Activated T-cell treated with anti-CD3 and anti-CD28 coated beads, Interleukin-2, amount 50 U/mL, for 72 hours (primary cell): ENCODE results near the gene ZBTB2. TPM values are rescaled to one million over a fixed set of nuclear protein-coding genes. Genes with fewer than 3 reads are reported as not detected.
"Not testable (repeated sequence)": the region's sequence is repeated elsewhere in the genome, so short reads cannot be mapped to it uniquely, and the experiment has no call there.

Source experiments
- ATAC-seq, 2 donors: fragments of 150-1000 bp; cut with Tn5 transposase; replicated peaks in 1 of 2; 2 replicates each; pipeline ENCODE4 v1.10.0; 2021; ENCODE audit warnings: moderate library complexity in 2 of 2, mild to moderate bottlenecking in 1 of 2
- DNase-seq, 2 donors: peaks; one replicate each; pipeline ENCODE4 v3.0.0; 2021 to 2022; ENCODE audit warnings: mixed read lengths in 1 of 2
- H3K27ac Mint-ChIP-seq: one replicate; pipeline ENCODE4 v1.8.0; 2022; ENCODE audit warnings: mild to moderate bottlenecking, moderate library complexity, mixed read lengths
- H3K27me3 Mint-ChIP-seq: one replicate; pipeline ENCODE4 v1.8.0; 2022; ENCODE audit warnings: low read depth, mixed read lengths
- H3K36me3 Mint-ChIP-seq, 2 donors: one replicate each; pipeline ENCODE4 v1.8.0; 2022; ENCODE audit warnings: mixed read lengths in 2 of 2, mild to moderate bottlenecking in 1 of 2; ENCODE audit not compliant: insufficient read depth in 2 of 2
- H3K4me1 Mint-ChIP-seq: one replicate; pipeline ENCODE4 v1.8.0; 2022; ENCODE audit warnings: low read depth, mixed read lengths
- H3K4me3 Mint-ChIP-seq, 2 donors: one replicate each; pipeline ENCODE4 v1.8.0; 2022; ENCODE audit warnings: mild to moderate bottlenecking in 2 of 2, mixed read lengths in 2 of 2, moderate library complexity in 2 of 2
- H3K9me3 Mint-ChIP-seq, 2 donors: one replicate each; pipeline ENCODE4 v1.8.0; 2022; ENCODE audit warnings: mixed read lengths in 2 of 2
- total RNA-seq, 2 donors: library from RNA; stranded (reverse); gene quantifications; one replicate each; pipeline ENCODE4 v1.2.3, GENCODE V29; 2022

Gene ZBTB2
- total RNA-seq, 2 donors from 2014 or later = 24.3 to 27.7 TPM

DNA sequence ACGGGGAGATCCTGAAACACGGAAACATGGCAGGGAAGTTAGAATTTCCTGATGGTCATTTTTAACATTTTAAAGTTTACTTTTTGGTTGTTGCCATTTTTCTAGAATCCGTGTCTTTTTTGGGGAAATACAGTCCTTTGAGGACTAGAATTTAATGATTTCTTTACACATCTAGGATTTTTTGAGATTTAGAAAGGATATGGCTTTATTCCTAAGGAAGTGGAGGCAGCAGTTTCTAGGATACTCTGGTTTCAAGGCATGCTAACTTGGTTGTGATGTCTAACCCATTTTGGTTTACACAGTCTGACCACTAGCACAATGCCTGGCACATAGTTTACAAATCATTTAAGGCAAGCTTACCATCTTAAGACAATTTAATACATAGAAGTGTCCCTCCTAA is 1.1 kb upstream of the ZBTB2 start:
- Mint-ChIP-seq H3K27ac (peak overlapping the region; percentile 95), H3K9me3 (no peaks in the 10 kb centered on the region), H3K27me3 (no peaks in the 10 kb centered on the region), H3K36me3 (peaks cover 8 to 16% of the 10 kb centered on the region in 2 donors), H3K4me1 (peaks cover 59% of the 10 kb centered on the region), H3K4me3 (peak overlapping the region; percentile 97)
- DNase-seq (no peak), ATAC-seq (no peak)

DNA sequence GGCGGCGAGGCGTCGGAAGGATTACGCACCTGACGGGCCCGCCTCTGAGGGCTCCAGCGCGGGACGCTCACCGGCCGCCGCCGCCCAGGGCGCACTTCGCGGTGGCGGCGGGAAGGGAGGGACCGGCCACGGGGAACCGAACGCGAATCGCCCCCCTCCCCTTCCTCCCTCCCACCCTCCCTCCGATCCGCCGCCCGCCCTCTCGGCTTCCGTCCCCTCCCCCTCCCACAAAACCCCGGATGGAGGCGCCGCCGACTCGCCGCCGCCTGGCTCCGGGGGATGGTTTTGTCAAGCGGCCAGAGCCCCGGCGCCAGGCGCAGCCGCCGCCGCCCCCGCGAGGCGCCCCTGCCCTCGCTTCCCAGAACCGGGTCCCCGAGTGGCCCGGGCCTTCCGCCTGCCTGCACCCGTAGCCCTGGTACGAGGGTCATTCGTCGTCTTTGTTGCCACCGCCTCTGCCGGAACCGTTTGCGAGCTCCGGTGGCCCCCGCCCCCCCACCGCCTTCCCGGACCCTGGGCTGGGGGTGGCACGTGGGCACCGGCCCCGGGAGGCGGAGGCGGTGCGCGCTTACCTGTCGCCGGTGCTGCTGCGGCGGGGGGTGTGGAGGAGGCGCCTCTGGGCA is 398 bp downstream of the ZBTB2 start:
- ATAC-seq (peak; percentile 5 to 7), DNase-seq (peak; percentile 83 to 87)
- no peaks in the 10 kb centered on the region for H3K9me3 Mint-ChIP-seq
- H3K4me1 Mint-ChIP-seq = peaks cover 54% of the 10 kb centered on the region
- peak overlapping the region; percentile 97 for H3K4me3 Mint-ChIP-seq
- H3K36me3 Mint-ChIP-seq = peaks cover 8 to 10% of the 10 kb centered on the region in 2 donors
- no peak overlapping the region for H3K27ac Mint-ChIP-seq
- no peaks in the 10 kb centered on the region for H3K27me3 Mint-ChIP-seq

DNA sequence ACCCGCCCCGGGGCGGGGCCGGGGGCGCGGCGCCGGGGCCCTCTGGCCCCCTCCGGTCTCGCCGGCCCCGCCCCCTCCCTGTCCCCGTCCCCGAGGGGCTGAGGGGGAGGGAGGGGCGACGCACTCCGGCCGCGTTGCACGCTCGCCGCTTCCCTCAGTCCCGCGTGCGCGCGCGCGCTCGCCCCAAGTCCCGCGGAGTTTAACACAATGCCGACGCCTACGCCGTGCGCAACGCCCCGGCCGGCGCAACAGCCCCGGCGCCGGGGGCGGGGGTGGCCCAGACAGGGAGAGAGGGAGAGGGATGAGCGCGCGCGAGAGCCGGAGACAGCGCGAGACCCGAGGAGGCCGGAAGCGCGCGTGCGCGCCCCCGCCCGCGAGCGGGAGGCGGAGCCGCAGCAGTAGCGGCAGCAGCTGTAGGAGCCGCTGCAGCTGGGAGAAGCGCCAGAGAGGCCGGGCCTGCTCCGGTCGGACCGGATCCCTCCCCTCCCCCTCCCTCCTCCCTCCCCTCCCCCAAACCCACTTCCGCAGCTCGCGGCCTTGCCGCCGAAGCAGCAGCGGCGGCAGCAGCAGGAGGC is 996 bp downstream of the ZBTB2 start:
- no peak overlapping the region for H3K27ac Mint-ChIP-seq
- peaks cover 56% of the 10 kb centered on the region for H3K4me1 Mint-ChIP-seq
- no peaks in the 10 kb centered on the region for H3K9me3 Mint-ChIP-seq

DNA sequence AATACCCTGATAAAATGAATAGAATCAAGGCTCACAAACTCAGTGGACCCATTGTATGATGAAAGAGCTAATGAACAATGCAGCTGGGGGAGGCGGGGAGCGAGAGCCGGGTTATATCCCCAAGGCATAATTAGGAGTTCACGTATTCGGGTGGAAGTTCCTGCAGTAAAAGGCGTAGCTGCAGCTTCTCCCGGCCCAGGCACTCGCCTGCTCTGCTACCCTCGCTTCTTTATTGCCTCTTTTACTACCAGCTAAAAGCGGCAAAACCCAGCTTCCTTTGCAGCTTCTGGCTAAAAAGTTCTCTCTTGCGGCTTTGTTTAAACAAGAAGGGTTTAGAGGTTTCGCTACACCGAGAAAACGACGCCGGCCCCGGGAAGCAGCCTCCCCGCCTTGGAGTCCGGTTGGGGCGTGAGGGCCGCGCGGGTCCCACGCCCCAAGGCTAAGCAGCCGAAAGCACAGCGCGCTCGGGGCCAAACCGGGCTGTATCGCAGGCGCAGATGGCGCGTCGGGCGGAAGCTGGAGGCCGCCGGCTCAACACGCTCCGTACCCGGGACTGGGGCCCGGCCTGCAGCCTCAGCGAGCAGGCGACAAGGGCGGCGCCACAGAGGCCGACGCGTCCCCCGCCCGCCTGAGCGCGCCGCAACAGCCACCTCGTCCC is 1.6 kb downstream of the ZBTB2 start:
- Mint-ChIP-seq H3K4me1 (peaks cover 56% of the 10 kb centered on the region), H3K27ac (peak overlapping the region; percentile 98), H3K9me3 (no peaks in the 10 kb centered on the region), H3K27me3 (no peaks in the 10 kb centered on the region), H3K36me3 (peaks cover 8% of the 10 kb centered on the region in 2 donors), H3K4me3 (peak overlapping the region; percentile 93 to 99)
- ATAC-seq = peak; percentile 74 to 76
- no peak for DNase-seq

More for the DNA sequence above, 996 bp downstream of the ZBTB2 start:
- Mint-ChIP-seq H3K36me3 (peaks cover 8 to 9% of the 10 kb centered on the region in 2 donors), H3K4me3 (peak overlapping the region; percentile 61 to 70), H3K27me3 (no peaks in the 10 kb centered on the region)
- peak; percentile 99 for DNase-seq
- ATAC-seq = peak; percentile 83 to 84

DNA sequence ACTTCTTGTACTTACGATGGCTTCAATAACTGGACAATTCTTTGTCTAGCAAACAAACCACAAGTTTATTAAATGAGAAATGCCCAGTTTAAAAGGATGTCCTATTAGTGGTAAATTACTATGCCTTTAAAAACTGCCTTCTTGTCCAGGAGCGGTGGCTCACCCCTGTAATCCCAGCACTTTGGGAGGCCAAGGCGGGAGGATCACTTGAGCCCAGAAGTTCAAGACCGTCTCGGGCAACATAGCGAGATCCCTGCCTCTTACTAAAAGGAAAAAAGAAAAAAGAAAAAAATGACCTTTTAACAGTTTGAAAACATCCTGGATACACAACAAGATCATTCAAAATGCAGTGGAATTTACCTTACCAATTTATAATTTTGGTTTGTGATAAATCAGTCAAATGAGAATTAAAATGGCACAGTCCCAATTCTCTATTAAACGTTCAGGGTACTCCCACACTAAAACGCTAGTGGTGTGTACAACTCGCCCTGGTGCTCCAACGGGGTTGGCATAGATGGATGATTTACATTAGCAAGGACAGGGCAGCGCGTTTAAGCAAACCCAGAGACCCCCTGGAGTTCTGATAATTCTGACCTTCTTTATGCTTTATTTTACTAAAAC is 2.3 kb downstream of the ZBTB2 start:
- no peak for DNase-seq
- H3K36me3 Mint-ChIP-seq = peaks cover 7 to 8% of the 10 kb centered on the region in 2 donors
- ATAC-seq = no peak
- H3K4me1 Mint-ChIP-seq = peaks cover 58% of the 10 kb centered on the region
- H3K27ac Mint-ChIP-seq = peak overlapping the region; percentile 98
- peak overlapping the region; percentile 93 to 99 for H3K4me3 Mint-ChIP-seq
- no peaks in the 10 kb centered on the region for H3K9me3 Mint-ChIP-seq
- no peaks in the 10 kb centered on the region for H3K27me3 Mint-ChIP-seq

DNA sequence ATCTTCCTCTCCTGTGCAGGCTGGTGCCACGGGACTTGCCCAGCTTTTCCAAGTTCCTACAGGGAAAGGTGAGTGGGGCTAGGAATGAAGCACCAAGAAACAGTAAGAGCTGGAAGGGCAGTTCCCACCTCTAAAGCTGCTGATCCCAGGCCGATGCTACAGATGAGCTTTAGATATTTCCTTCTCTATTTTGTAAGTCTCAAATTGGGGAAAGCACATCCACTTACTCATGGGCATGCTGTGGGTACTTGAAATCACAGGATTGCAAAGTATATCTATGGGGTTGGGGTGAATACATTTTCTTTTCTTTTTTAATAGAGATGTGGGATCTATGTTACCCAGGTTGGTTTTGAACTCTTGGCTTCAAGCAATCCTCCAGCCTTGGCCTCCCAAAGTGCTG is 3.1 kb downstream of the ZBTB2 start:
- ATAC-seq = no peak
- peak overlapping the region; percentile 33 for H3K27ac Mint-ChIP-seq

DNA sequence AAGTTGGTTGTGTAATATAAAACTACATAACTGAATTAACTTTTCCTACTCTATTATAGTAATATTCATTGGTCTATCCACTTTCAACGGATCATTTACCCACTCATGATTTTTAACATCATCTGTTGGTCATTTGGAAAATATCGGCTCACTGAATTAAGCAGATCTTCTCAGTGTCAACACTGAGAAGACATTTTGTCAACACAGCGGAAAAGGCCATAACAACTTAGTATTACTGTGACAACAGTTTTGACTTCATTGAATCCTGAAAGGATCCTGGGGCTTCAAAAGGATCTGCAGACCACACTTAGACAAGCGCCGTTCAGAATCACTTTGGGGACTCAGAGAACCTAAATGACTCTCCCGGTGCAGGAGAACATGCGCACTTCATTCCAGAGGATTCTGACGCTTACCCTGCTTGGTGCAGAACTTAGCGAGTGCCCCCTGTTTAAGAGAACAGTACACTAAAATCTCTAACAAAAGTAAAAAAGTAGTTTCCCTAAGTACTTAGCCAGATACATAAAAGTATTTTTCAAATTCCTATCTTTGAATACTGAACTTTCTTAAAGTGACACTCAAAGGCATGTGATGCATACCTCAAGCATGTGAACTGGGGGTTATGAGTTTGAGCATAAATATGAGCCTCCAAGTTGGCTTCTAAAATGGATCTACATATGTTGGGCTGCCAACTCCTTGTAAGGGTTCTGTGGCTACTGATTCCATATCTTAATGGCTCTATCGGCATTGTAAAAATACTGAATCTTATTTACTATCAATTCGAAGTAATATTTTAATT is 4.0 kb downstream of the ZBTB2 start:
- Mint-ChIP-seq H3K27ac (peak overlapping the region; percentile 72), H3K4me3 (no peak overlapping the region), H3K4me1 (peaks cover 45% of the 10 kb centered on the region), H3K9me3 (no peaks in the 10 kb centered on the region), H3K27me3 (no peaks in the 10 kb centered on the region), H3K36me3 (peaks cover 6 to 11% of the 10 kb centered on the region in 2 donors)
- ATAC-seq = no peak
- DNase-seq = no peak

More for the DNA sequence above, 3.1 kb downstream of the ZBTB2 start:
- H3K36me3 Mint-ChIP-seq = peaks cover 5 to 6% of the 10 kb centered on the region in 2 donors
- peak overlapping the region; percentile 10 to 43 for H3K4me3 Mint-ChIP-seq
- no peaks in the 10 kb centered on the region for H3K27me3 Mint-ChIP-seq
- DNase-seq = no peak
- peaks cover 54% of the 10 kb centered on the region for H3K4me1 Mint-ChIP-seq
- H3K9me3 Mint-ChIP-seq = no peaks in the 10 kb centered on the region

DNA sequence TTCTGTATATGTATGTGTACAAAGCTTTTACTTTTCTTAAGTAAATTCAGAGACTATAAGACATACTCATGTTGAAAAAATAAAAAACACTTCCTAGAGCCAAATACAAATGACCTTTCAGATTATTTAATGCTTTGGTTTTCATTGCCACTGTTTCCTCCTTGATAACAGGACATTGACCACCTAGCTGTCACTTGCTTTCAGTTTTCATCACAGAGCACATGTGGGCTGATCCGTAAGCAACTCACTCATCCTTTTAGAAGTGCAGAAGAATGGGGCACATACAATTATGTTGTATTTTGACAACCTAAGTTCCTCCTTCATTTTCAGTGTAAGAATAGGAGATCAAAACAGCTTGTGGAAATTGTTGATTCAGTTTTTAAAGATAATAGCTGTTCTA is 6.2 kb downstream of the ZBTB2 start:
- H3K27ac Mint-ChIP-seq = peak overlapping the region; percentile 85
- no peak for ATAC-seq
- H3K36me3 Mint-ChIP-seq = peaks cover 2 to 9% of the 10 kb centered on the region in 2 donors
- H3K4me1 Mint-ChIP-seq = peaks cover 57% of the 10 kb centered on the region
- H3K4me3 Mint-ChIP-seq = peak overlapping the region; percentile 56 to 76
- H3K27me3 Mint-ChIP-seq = no peaks in the 10 kb centered on the region
- no peaks in the 10 kb centered on the region for H3K9me3 Mint-ChIP-seq
- no peak for DNase-seq

DNA sequence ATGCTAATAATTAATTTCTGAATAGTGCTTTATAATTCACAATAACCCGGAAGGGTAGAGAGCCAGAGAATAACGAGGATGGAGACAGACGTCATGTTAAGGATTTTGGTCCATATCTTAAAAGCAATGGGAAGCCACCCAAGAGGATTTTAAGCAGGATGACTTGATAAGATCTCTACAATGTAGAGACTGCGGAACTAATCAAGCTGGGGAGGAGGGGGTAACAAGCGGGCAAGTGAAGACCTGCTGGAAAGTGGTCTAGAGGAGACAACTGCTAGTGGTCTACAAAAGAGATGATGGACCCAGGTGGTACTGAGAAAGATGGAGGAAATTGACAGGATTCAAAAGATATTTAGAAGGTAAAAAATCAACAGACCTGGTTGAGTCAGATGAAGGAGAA is 7.2 kb downstream of the ZBTB2 start:
- no peak overlapping the region for H3K4me3 Mint-ChIP-seq
- H3K36me3 Mint-ChIP-seq = peaks cover 2 to 9% of the 10 kb centered on the region in 2 donors
- DNase-seq (no peak), ATAC-seq (no peak)
- peaks cover 65% of the 10 kb centered on the region for H3K4me1 Mint-ChIP-seq
- H3K9me3 Mint-ChIP-seq = no peaks in the 10 kb centered on the region
- H3K27me3 Mint-ChIP-seq = no peaks in the 10 kb centered on the region
- H3K27ac Mint-ChIP-seq = peak overlapping the region; percentile 1

DNA sequence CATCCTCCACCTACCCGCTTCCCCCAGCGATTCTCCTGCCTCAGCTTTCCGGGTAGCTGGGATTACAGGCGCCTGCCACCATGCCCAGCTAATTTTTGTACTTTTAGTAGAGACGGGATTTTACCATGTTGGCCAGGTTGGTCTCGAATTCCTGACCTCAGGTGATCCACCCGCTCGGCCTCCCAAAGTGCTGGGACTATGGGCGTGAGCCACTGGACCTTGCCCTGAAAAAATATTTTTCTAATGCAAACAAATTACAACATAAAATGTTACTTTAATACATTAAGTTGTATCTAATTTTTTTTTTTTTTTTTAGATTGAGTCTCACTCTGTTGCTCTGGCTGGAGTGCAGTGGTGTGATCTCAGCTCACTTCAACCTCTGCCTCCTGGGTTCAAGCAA is 8.7 kb downstream of the ZBTB2 start:
- not testable (repeated sequence) for H3K27ac Mint-ChIP-seq, H3K4me3 Mint-ChIP-seq, H3K36me3 Mint-ChIP-seq, H3K27me3 Mint-ChIP-seq, DNase-seq, ATAC-seq, H3K9me3 Mint-ChIP-seq
- H3K4me1 Mint-ChIP-seq = peaks cover 68% of the 10 kb centered on the region

DNA sequence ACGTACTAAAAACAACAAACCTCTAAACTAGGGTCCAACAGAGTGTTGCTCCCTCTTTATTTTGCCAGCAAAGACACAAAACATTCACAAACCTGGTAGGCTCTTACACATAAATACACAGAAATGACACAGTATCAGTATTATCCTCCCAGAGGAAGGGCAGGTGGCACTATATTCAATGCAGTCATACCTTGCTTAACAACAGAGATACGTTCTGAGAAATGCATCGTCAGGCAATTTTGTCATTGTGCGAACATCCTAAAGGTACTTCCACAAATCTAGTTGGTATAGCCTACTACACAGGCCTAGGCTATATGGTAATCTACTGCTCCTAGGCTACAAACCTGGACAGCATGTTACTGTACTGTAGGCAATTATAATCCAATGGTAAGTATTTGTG is 9.6 kb downstream of the ZBTB2 start:
- H3K36me3 Mint-ChIP-seq = peaks cover 2 to 9% of the 10 kb centered on the region in 2 donors
- H3K4me3 Mint-ChIP-seq = peak overlapping the region; percentile 87 to 90
- peaks cover 71% of the 10 kb centered on the region for H3K4me1 Mint-ChIP-seq
- peak overlapping the region; percentile 88 for H3K27ac Mint-ChIP-seq
- H3K27me3 Mint-ChIP-seq = no peaks in the 10 kb centered on the region
- DNase-seq (no peak), ATAC-seq (peak; percentile 59 to 69)
- no peaks in the 10 kb centered on the region for H3K9me3 Mint-ChIP-seq

DNA sequence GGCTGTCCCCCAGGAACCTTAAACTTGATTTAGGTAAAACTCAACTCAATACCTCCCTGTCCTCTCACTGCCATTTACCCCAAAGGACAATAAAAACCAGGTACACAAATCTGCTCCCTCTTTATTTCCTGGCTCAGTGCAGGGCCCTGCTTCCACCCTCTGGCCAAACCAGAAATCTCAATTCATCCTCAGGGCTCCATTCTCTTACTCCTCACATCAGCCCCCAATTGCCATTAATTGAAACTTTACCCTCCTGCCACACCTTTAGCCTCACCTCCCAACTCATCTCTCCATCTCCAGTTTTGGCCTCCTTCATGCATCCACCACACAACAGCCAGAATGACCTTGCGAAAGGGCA is 10.5 kb downstream of the ZBTB2 start:
- Mint-ChIP-seq H3K27me3 (no peaks in the 10 kb centered on the region), H3K9me3 (no peaks in the 10 kb centered on the region), H3K4me3 (peak overlapping the region; percentile 87 to 90), H3K4me1 (peaks cover 73% of the 10 kb centered on the region), H3K27ac (peak overlapping the region; percentile 90), H3K36me3 (peaks cover 2 to 9% of the 10 kb centered on the region in 2 donors)
- no peak for DNase-seq
- peak in 1 of 2 donors; percentile 24 for ATAC-seq
